AG04449 (cell line): ENCODE data around the gene CD226.

Experiments
- CTCF ChIA-PET: fragments of 350-600 bp; formaldehyde crosslinking; extraction: SDS; loops from one replicate; lab custom pipeline; 2021; ENCODE audit warnings: antibody characterized with exemption; lab: Yijun Ruan, JAX
- POLR2A ChIA-PET: fragments of 400-600, 350-600 bp; formaldehyde crosslinking; extraction: SDS; loops from one replicate; lab custom pipeline; 2020; ENCODE audit warnings: antibody characterized with exemption, inconsistent platforms; lab: Yijun Ruan, JAX
- DNase-seq: peaks from one replicate; pipeline ENCODE4 v3.0.0-alpha.2; 2010; ENCODE audit warnings: low read depth, low spot score
- H3K4me3 ChIP-seq: 2 replicates; pipeline ENCODE4 v1.5.1; 2011; ENCODE audit warnings: low read depth, mild to moderate bottlenecking, control low read depth, low read length
- CTCF ChIP-seq: IDR thresholded peaks from one replicate; pipeline ENCODE4 v1.5.1; 2011; ENCODE audit warnings: mild to moderate bottlenecking, moderate library complexity, low read length, control low read depth, inconsistent platforms; ENCODE audit not compliant: insufficient read depth; ENCODE audit errors: missing control alignments

The CD226 gene

GRCh38 chr18:69819460-69819859 is 128.2 kb downstream of the CD226 start:
- ChIA-PET CTCF (no interaction called here), POLR2A (no interaction called here)

GRCh38 chr18:69817335-69817940 is 130.2 kb downstream of the CD226 start:
- DNase-seq, result peak; percentile 64
- ChIA-PET CTCF (no interaction called here), POLR2A (no interaction called here)
- H3K4me3 ChIP-seq, result no peak overlapping the region
- no peak for TF ChIP-seq CTCF

More at GRCh38 chr18:69819460-69819859, 128.2 kb downstream of the CD226 start:
- no peak overlapping the region for H3K4me3 ChIP-seq
- no peak for TF ChIP-seq CTCF
- no peak for DNase-seq

GRCh38 chr18:69814861-69815385 is 132.8 kb downstream of the CD226 start:
- no peak overlapping the region for H3K4me3 ChIP-seq
- ChIA-PET POLR2A (no interaction called here), CTCF (no interaction called here)
- TF ChIP-seq CTCF, result no peak
- no peak for DNase-seq

- no peak for DNase-seq
- TF ChIP-seq CTCF, result no peak
- CTCF ChIA-PET, result no interaction called here
- POLR2A ChIA-PET, result no interaction called here
- no peak overlapping the region for H3K4me3 ChIP-seq
These were observed 134.1 kb downstream of the CD226 start for GRCh38 chr18:69813559-69813958.

GRCh38 chr18:69808399-69808798 is 139.3 kb downstream of the CD226 start:
- POLR2A ChIA-PET, result no interaction called here
- no peak overlapping the region for H3K4me3 ChIP-seq
- no peak for TF ChIP-seq CTCF
- DNase-seq, result no peak
- CTCF ChIA-PET, result no interaction called here

- POLR2A ChIA-PET, result no interaction called here
- no peak for DNase-seq
- H3K4me3 ChIP-seq, result no peak overlapping the region
- no peak for TF ChIP-seq CTCF
- CTCF ChIA-PET, result no interaction called here
These were observed 142.7 kb downstream of the CD226 start for GRCh38 chr18:69804776-69805501.
